Activated CD4-positive, alpha-beta T cell treated with anti-CD3 and anti-CD28 coated beads, Interleukin-2, amount 10 ng/mL, durations not matched to agents 7 days and 5 days (primary cell): ENCODE data around the gene NUBP1. TPM values are rescaled to one million over a fixed set of nuclear protein-coding genes. Genes with fewer than 3 reads are reported as not detected.
"Not testable (repeated sequence)": the region's sequence is repeated elsewhere in the genome, so short reads cannot be mapped to it uniquely, and the experiment has no call there.

Experiments used
- CTCF ChIA-PET: fragments of 350-600 bp; sonication (Branson Sonifier 250); formaldehyde crosslinking; loops from one replicate; lab custom pipeline; 2021; ENCODE audit warnings: antibody characterized with exemption; lab: Charles Lee
- POLR2A ChIA-PET: fragments of 350-600 bp; sonication (Branson Sonifier 250); formaldehyde crosslinking; loops from one replicate; lab custom pipeline; 2021; ENCODE audit warnings: antibody characterized with exemption; lab: Charles Lee
- DNase-seq: peaks from one replicate; pipeline ENCODE4 v3.0.0-alpha.2; 2020
- H3K27ac Mint-ChIP-seq: one replicate; pipeline ENCODE4 v1.8.0; 2021; ENCODE audit warnings: mild to moderate bottlenecking, moderate library complexity, mixed read lengths
- H3K27me3 Mint-ChIP-seq: one replicate; pipeline ENCODE4 v1.8.0; 2021; ENCODE audit warnings: mixed read lengths
- H3K36me3 Mint-ChIP-seq: one replicate; pipeline ENCODE4 v1.8.0; 2021; ENCODE audit warnings: low read depth, mixed read lengths
- H3K4me1 Mint-ChIP-seq: one replicate; pipeline ENCODE4 v1.8.0; 2021; ENCODE audit warnings: mixed read lengths
- H3K4me3 Mint-ChIP-seq: one replicate; pipeline ENCODE4 v1.8.0; 2021; ENCODE audit warnings: mild to moderate bottlenecking, moderate library complexity, mixed read lengths
- H3K9me3 Mint-ChIP-seq: one replicate; pipeline ENCODE4 v1.8.0; 2021; ENCODE audit warnings: mixed read lengths
- total RNA-seq, 2 experiments: library from RNA; stranded (reverse); gene quantifications; one replicate each; pipeline ENCODE4 v1.2.3, GENCODE V29; 2021

NUBP1 gene
- total RNA-seq, 2 experiments from 2014 or later: 26.3 to 28.7 TPM

DNA sequence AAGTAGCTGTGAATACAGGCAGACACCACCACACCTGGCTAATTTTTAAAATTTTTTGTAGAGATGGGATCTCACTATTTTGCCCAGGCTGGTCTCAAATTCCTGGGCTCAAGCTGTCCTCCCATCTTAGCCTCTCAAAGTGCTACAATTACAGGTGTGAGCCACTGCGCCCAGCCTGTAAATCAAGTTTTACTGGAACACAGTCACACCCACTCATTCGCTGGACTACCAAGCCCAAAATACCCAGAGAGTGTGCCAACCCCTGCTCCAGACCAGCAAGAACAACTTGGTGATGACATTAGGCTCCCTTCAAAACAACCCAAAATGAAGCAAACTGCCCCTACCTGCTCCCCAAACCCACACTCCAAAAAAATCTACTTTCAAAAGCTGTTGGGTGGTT is 39.0 kb downstream of the NUBP1 start:
- H3K36me3 Mint-ChIP-seq: no peaks in the 10 kb centered on the region
- H3K4me3 Mint-ChIP-seq: no peak overlapping the region
- ChIA-PET POLR2A (no interaction called here), CTCF (interaction anchor here (1.3 kb wide), 1 partner anchor 89 kb away, joined by 3 read pairs; no protein-coding TSS in a partner anchor)
- H3K27ac Mint-ChIP-seq: no peak overlapping the region
- H3K9me3 Mint-ChIP-seq: no peaks in the 10 kb centered on the region
- no peaks in the 10 kb centered on the region for H3K4me1 Mint-ChIP-seq
- DNase-seq: no peak
- peaks cover 52% of the 10 kb centered on the region for H3K27me3 Mint-ChIP-seq

DNA sequence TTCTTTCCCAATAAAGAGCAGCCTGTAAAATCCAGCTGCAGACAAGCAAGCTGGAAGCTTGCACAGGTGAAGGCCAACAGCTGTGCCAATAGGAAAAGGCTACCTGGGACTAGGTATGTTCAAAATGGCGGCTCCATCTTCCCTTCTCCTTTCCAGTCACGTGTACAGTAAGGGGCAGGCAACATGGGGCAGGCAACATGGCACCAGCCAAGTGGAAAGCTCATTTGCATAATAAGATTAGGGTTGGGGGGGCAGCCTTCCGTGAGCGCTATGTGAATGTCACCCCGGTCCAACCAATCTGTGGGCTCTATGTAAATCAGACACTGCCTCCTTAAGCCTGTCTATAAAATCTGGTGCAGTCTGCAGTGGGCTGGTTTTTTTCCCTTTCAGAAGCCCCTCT is 43.7 kb downstream of the NUBP1 start:
- Mint-ChIP-seq H3K4me1 (no peaks in the 10 kb centered on the region), H3K27ac (no peak overlapping the region), H3K4me3 (no peak overlapping the region), H3K27me3 (peaks cover 35% of the 10 kb centered on the region), H3K36me3 (no peaks in the 10 kb centered on the region), H3K9me3 (peaks cover 4% of the 10 kb centered on the region)
- POLR2A ChIA-PET: no interaction called here
- DNase-seq: no peak
- CTCF ChIA-PET: no interaction called here

DNA sequence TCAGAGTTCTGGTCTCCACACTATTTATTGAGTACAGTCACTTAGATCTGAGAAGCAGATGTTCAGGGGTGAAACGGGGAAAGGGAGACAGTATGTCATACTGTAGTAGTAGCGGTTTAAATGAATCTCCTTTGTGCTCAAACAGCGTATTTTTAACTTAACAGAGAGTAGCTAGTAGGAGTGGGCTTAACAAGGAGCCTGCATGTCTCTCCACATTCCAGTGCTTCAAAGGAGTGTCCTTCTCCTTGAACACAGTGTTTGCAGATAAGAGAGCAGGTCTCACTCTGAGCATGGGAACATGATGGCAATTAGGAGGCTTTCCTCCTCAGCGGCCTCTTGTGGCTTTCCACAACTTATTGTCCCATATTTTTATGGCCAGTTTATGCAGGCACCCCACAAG is 45.0 kb downstream of the NUBP1 start:
- CTCF ChIA-PET, POLR2A ChIA-PET, DNase-seq: not testable (repeated sequence)

DNA sequence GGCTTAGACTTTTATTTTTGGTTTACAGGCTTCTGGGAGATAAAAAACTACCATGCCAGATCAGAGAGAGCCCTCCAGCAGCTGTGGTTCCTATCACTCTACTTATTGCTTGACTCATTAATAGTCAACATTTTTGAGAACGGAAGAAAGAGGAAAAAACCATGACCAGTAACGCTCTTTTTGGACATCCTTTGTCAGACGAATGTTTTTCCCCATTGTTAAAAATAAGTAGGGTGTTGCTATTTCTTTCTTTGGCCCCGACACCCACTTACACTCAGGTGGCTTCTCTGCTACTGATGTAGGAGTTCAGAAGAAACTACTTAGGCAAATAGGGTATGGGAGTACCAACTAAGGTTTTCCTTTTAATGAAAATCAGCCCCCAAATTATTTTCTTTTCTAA is 47.4 kb downstream of the NUBP1 start:
- no peak overlapping the region for H3K27ac Mint-ChIP-seq
- H3K9me3 Mint-ChIP-seq: peaks cover 4% of the 10 kb centered on the region
- H3K36me3 Mint-ChIP-seq: no peaks in the 10 kb centered on the region
- H3K4me1 Mint-ChIP-seq: no peaks in the 10 kb centered on the region
- H3K4me3 Mint-ChIP-seq: no peak overlapping the region
- ChIA-PET CTCF (no interaction called here), POLR2A (no interaction called here)
- no peak for DNase-seq
- H3K27me3 Mint-ChIP-seq: peaks cover 18% of the 10 kb centered on the region

More for the DNA sequence above, 45.0 kb downstream of the NUBP1 start:
- peaks cover 25% of the 10 kb centered on the region for H3K27me3 Mint-ChIP-seq
- not testable (repeated sequence) for H3K27ac Mint-ChIP-seq, H3K9me3 Mint-ChIP-seq, H3K36me3 Mint-ChIP-seq, H3K4me1 Mint-ChIP-seq, H3K4me3 Mint-ChIP-seq

DNA sequence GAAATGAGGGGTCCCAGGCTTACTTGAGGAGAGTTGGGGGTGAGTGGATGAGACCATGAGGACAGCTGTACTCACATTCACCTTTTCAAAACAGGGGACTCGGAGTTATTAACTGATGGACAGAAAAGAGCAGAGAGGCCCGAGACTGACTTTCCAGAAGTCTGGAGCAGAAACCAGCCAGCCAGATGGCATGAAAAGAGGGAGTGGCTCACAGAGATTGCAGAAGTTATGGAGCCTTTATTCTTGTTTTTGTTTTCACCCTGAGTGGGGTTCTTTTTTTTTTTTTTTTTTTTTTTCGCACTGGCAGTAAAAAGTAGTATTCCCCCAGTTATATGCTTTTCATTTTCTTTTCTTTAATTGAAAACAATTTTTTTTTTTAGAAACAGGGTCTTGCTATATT is 56.1 kb downstream of the NUBP1 start:
- no peaks in the 10 kb centered on the region for H3K36me3 Mint-ChIP-seq
- H3K9me3 Mint-ChIP-seq: no peaks in the 10 kb centered on the region
- ChIA-PET CTCF (no interaction called here), POLR2A (no interaction called here)
- H3K4me1 Mint-ChIP-seq: no peaks in the 10 kb centered on the region
- no peak for DNase-seq
- no peak overlapping the region for H3K4me3 Mint-ChIP-seq
- H3K27ac Mint-ChIP-seq: no peak overlapping the region
- H3K27me3 Mint-ChIP-seq: no peaks in the 10 kb centered on the region

DNA sequence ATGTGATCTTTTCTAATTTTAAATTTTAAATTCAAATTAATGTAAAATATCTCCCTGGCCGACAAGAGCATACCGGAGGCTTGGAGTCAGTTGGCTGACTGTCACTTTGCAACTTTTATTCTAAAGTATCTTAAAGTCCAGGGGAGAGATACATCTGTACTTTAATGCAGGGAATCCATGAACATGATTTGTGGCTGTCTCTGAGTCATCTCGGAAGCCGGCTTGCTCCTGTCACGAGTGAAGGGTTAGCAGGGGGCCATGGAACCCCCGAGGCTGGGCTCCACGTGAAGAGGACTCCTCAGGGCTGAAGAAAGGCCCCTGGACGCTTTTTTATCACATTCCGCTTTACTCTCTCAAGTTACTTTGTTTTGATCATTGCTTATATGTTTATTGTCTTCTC is 61.7 kb downstream of the NUBP1 start:
- Mint-ChIP-seq H3K4me1 (peaks cover 2% of the 10 kb centered on the region), H3K36me3 (no peaks in the 10 kb centered on the region), H3K27ac (no peak overlapping the region), H3K27me3 (peaks cover 21% of the 10 kb centered on the region), H3K4me3 (no peak overlapping the region), H3K9me3 (peaks cover 5% of the 10 kb centered on the region)
- ChIA-PET CTCF (no interaction called here), POLR2A (no interaction called here)
- DNase-seq: no peak

DNA sequence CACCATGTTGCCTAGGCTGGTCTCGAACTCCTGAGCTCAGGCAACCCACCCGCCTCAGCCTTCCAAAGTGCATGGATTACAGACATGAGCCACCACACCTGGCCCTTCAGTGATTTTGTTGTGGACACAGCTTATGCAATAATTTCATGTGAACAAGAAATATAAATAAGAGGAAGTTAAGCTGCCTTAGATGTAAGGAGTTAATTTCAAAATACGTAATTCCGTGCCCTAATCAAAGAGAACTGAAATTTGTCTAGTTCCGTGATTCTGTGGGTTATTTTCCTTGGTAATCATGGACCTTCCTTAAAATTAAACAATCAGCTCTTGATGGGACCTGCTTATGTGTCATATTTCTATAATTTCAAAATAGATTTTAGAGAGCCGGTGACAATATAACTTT is 63.1 kb downstream of the NUBP1 start:
- H3K27me3 Mint-ChIP-seq: peaks cover 23% of the 10 kb centered on the region
- H3K9me3 Mint-ChIP-seq: peaks cover 5% of the 10 kb centered on the region
- CTCF ChIA-PET: interaction anchor here (0.6 to 1.1 kb wide), 3 partner anchors 18 to 68 kb away, joined by 3 read pairs; no protein-coding TSS in a partner anchor
- H3K27ac Mint-ChIP-seq: no peak overlapping the region
- peaks cover 2% of the 10 kb centered on the region for H3K4me1 Mint-ChIP-seq
- POLR2A ChIA-PET: no interaction called here
- no peaks in the 10 kb centered on the region for H3K36me3 Mint-ChIP-seq
- no peak for DNase-seq
- no peak overlapping the region for H3K4me3 Mint-ChIP-seq

DNA sequence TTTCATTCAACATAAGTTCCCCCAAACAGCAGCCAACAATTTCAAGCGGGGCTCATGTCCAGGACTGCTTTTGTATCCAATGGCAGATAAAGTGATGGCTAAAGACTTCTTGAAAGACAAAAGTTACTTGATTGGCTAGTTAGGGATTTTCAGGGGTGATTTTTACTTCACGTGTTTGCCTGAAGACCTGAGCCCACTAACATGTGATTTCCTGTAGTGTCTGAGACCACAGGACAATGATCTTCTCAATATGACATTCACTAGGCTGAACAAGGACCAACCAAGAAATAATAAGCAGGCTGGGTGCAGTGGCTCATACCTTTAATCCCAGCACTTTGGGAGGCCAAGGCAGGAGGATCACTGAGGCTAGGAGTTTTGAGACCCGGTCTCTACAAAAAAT is 64.6 kb downstream of the NUBP1 start:
- peaks cover 5% of the 10 kb centered on the region for H3K9me3 Mint-ChIP-seq
- DNase-seq: no peak
- ChIA-PET CTCF (no interaction called here), POLR2A (no interaction called here)
- no peaks in the 10 kb centered on the region for H3K36me3 Mint-ChIP-seq
- peaks cover 8% of the 10 kb centered on the region for H3K4me1 Mint-ChIP-seq
- no peak overlapping the region for H3K27ac Mint-ChIP-seq
- peaks cover 23% of the 10 kb centered on the region for H3K27me3 Mint-ChIP-seq
- H3K4me3 Mint-ChIP-seq: no peak overlapping the region

DNA sequence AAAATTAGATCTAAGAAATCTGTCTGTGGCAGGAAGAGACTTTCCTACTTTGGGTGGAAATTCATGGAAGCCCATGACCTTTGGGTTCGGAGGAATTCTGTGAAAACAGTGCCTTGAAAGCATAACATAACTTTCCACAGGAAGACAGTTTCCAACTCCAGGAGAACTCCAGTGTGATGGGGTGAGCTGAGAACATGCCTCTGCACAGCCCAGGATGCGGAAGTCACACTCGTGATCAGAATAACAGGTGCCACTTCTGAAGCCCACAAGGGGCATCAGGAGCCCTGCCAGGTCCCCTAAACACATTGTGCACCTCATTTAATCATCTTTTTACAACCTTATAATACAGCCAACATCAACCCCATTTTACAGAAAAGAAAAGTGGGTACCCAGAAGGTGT is 65.2 kb downstream of the NUBP1 start:
- Mint-ChIP-seq H3K4me3 (no peak overlapping the region), H3K9me3 (peaks cover 5% of the 10 kb centered on the region), H3K36me3 (no peaks in the 10 kb centered on the region), H3K27me3 (peaks cover 23% of the 10 kb centered on the region), H3K4me1 (peaks cover 8% of the 10 kb centered on the region), H3K27ac (no peak overlapping the region)
- ChIA-PET CTCF (no interaction called here), POLR2A (no interaction called here)
- DNase-seq: no peak

DNA sequence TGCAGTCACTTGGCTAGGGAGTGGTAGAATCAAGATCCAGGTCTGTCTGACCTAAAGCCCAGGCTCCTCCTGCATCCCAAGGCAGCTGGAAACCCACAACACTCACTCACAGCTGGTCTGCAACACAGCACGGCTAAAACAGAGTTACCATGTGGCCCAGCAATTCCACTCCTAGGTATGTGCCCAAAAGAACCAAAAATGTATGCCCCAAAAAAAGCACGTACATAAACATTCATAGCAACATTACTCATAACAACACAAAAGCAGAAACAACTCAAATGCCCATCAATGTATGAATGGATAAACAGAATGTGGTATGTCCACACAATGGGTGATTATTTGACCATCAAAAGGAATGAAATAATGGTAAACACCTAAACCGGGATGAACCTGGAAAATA is 66.1 kb downstream of the NUBP1 start:
- Mint-ChIP-seq H3K27ac (no peak overlapping the region), H3K27me3 (peaks cover 23% of the 10 kb centered on the region), H3K4me3 (no peak overlapping the region), H3K4me1 (peaks cover 8% of the 10 kb centered on the region), H3K9me3 (peaks cover 5% of the 10 kb centered on the region), H3K36me3 (no peaks in the 10 kb centered on the region)
- ChIA-PET POLR2A (no interaction called here), CTCF (interaction anchor here (0.5 kb wide), 1 partner anchor 498 kb away, joined by 3 read pairs; no protein-coding TSS in a partner anchor)
- no peak for DNase-seq

DNA sequence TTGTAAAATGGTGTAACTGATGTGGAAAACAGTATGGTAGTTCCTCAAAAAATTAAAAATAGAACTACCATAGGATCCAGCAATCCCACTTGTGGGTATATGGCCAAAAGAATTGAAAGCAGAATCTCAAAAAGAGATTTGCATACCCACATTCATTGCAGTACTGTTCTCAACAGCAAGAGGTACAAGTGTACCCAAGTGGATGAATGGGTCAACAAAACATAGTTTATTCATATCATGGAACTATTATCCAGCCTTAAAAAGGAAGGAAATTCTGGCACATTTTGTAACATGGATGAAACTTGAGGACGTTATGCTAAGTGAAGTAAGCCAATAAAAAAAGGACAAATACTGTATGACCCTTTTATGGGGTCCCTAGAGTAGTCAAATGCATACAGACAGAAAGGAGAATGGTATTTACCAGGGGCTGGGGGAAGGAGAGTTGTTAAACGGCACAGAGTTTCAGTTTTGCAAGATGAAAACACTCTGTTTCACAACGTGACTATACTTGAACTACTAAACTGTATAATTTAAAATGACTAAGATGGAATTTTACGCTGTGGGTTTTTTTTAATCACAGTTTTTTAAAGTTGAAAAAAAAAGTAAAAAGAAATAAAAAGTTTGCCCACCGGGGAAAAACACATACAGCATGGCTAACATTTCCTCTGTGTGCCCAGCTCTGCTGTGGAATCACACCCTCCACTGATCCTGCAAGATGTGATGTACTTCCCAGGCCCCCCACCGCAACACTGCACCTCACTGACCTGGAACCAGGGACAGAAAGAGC is 68.9 kb downstream of the NUBP1 start:
- H3K27me3 Mint-ChIP-seq: peaks cover 15% of the 10 kb centered on the region
- H3K27ac Mint-ChIP-seq: peak overlapping the region; percentile 41
- ChIA-PET POLR2A (no interaction called here), CTCF (no interaction called here)
- H3K36me3 Mint-ChIP-seq: no peaks in the 10 kb centered on the region
- no peak for DNase-seq
- no peak overlapping the region for H3K4me3 Mint-ChIP-seq
- peaks cover 8% of the 10 kb centered on the region for H3K4me1 Mint-ChIP-seq
- peaks cover 5% of the 10 kb centered on the region for H3K9me3 Mint-ChIP-seq

DNA sequence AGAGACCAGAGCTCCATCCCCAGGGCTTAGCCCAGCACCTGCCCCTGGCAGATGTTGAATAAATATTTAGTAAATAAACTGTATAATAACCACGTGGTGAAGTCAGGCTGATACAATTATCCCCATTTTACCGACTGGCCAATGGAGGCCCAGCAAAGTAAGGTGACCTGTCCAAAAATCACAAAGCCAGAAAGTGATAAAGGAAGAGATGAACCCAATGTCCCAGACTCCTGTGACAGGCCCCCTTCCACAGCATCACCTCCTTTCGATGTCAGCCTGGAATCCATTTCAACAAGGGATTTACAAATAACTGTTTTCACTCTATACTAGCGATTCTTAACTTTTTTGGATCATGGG is 69.4 kb downstream of the NUBP1 start:
- Mint-ChIP-seq H3K9me3 (peaks cover 5% of the 10 kb centered on the region), H3K27me3 (peaks cover 14% of the 10 kb centered on the region), H3K27ac (no peak overlapping the region), H3K4me1 (peaks cover 8% of the 10 kb centered on the region), H3K36me3 (no peaks in the 10 kb centered on the region), H3K4me3 (no peak overlapping the region)
- POLR2A ChIA-PET: no interaction called here
- DNase-seq: no peak
- CTCF ChIA-PET: no interaction called here

DNA sequence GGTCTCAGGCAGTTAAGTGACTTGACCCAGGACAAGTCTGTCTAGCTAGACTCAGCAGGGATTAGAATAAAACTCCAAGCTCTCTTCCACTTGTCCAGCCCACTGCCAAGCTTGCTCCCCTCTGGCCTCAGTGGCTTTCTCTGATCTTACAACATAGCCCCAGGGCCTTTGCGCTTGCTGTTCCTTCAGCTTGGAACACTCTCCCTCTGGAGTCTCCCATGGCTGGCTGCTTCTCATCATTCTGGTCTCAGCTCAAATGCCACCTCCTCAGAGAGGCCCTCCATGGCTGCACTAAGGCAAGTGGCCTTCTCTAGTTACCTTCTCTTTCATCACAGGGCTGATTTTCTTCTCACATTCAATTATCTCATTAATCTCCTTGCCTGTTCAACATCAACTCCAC is 73.9 kb downstream of the NUBP1 start:
- POLR2A ChIA-PET: no interaction called here
- no peaks in the 10 kb centered on the region for H3K9me3 Mint-ChIP-seq
- CTCF ChIA-PET: no interaction called here
- peaks cover 9% of the 10 kb centered on the region for H3K27me3 Mint-ChIP-seq
- no peak for DNase-seq
- peaks cover 3% of the 10 kb centered on the region for H3K4me1 Mint-ChIP-seq
- no peak overlapping the region for H3K27ac Mint-ChIP-seq
- no peak overlapping the region for H3K4me3 Mint-ChIP-seq
- no peaks in the 10 kb centered on the region for H3K36me3 Mint-ChIP-seq
